T-cell (primary cell): ENCODE results near the gene INPP5A. TPM values are rescaled to one million over a fixed set of nuclear protein-coding genes. Genes with fewer than 3 reads are reported as not detected.

ENCODE experiments used
- ATAC-seq, 4 experiments: fragments of 200-7000 bp in 3 of 4; fragments of 150-1000 bp in 1 of 4; cut with Tn5 transposase; replicated peaks in 1 of 4; 1 replicate in 3 of 4; 2 replicates in 1 of 4; pipeline ENCODE4 v1.10.0; 2021; ENCODE audit warnings: moderate library complexity in 3 of 4, mild to moderate bottlenecking in 2 of 4, moderate number of reproducible peaks in 1 of 4
- CTCF ChIA-PET, 2 donors: fragments of 300-600 bp; sonication (Branson Sonifier 250); formaldehyde crosslinking; loops; one replicate each; lab custom pipeline; 2022; ENCODE audit warnings: antibody characterized with exemption in 2 of 2; lab: Charles Lee
- POLR2A ChIA-PET, 2 donors: fragments of 300-600 bp; sonication (Branson Sonifier 250); formaldehyde crosslinking; loops; one replicate each; lab custom pipeline; 2022; ENCODE audit warnings: antibody characterized with exemption in 2 of 2; lab: Charles Lee
- DNase-seq, 35 experiments: peaks; one replicate each; pipeline versions ENCODE4 v3.0.0 to v3.0.0-alpha.2; 2013 to 2023
- H3K27ac ChIP-seq: one replicate; pipeline ENCODE4 v1.5.1; 2013; ENCODE audit warnings: low read length
- H3K27me3 ChIP-seq, 2 experiments: replicated peaks in 1 of 2; 1 replicate in 1 of 2; 2 replicates in 1 of 2; pipeline versions ENCODE4 v1.6.1 to v1.7.0; 2013; ENCODE audit warnings: low read length in 1 of 2, mixed read lengths in 1 of 2; ENCODE audit not compliant: control insufficient read depth in 2 of 2, insufficient read depth in 2 of 2; ENCODE audit errors: extremely low read depth in 1 of 2
- H3K36me3 ChIP-seq, 2 donors: 1 replicate in 1 of 2; 2 replicates in 1 of 2; pipeline versions ENCODE4 v1.6.1 to v1.7.0; 2013; ENCODE audit warnings: low read length in 1 of 2; ENCODE audit not compliant: control insufficient read depth in 2 of 2, insufficient read depth in 1 of 2; ENCODE audit errors: extremely low read depth in 1 of 2
- H3K4me1 ChIP-seq, 2 experiments: 1 replicate in 1 of 2; 2 replicates in 1 of 2; pipeline versions ENCODE4 v1.6.1 to v1.7.0; 2013; ENCODE audit warnings: low read length in 2 of 2, mixed read lengths in 1 of 2; ENCODE audit not compliant: insufficient read depth in 2 of 2, control insufficient read depth in 1 of 2; ENCODE audit errors: extremely low read depth in 1 of 2
- H3K4me3 ChIP-seq, 2 donors: 1 replicate in 1 of 2; 2 replicates in 1 of 2; pipeline versions ENCODE4 v1.5.1 to v1.7.0; 2013; ENCODE audit warnings: mild to moderate bottlenecking in 2 of 2, low read length in 1 of 2, moderate library complexity in 1 of 2; ENCODE audit not compliant: control insufficient read depth in 1 of 2; ENCODE audit errors: extremely low read depth in 1 of 2
- H3K9me3 ChIP-seq: 2 replicates; pipeline ENCODE4 v1.7.0; 2013
- H3K27ac Mint-ChIP-seq, 2 donors: one replicate each; pipeline ENCODE4 v1.8.0; 2020 to 2021; ENCODE audit warnings: mild to moderate bottlenecking in 2 of 2, mixed read lengths in 2 of 2
- H3K27me3 Mint-ChIP-seq, 2 donors: one replicate each; pipeline ENCODE4 v1.8.0; 2021 to 2022; ENCODE audit warnings: mixed read lengths in 2 of 2
- H3K36me3 Mint-ChIP-seq: one replicate; pipeline ENCODE4 v1.8.0; 2021; ENCODE audit warnings: mixed read lengths
- H3K4me1 Mint-ChIP-seq, 3 donors: one replicate each; pipeline ENCODE4 v1.8.0; 2020 to 2022; ENCODE audit warnings: mixed read lengths in 3 of 3, mild to moderate bottlenecking in 1 of 3
- H3K4me3 Mint-ChIP-seq, 3 donors: one replicate each; pipeline ENCODE4 v1.8.0; 2020 to 2022; ENCODE audit warnings: mild to moderate bottlenecking in 3 of 3, mixed read lengths in 3 of 3, moderate library complexity in 3 of 3
- H3K9me3 Mint-ChIP-seq, 3 donors: one replicate each; pipeline ENCODE4 v1.8.0; 2020 to 2022; ENCODE audit warnings: mixed read lengths in 3 of 3
- WGBS: methylation state at CpG from one replicate; pipeline ENCODE4 v1.1.5; 2013; ENCODE audit warnings: missing lambda C conversion rate; ENCODE audit not compliant: insufficient coverage; 5-methylcytosine and 5-hydroxymethylcytosine counted together
- total RNA-seq, 35 experiments: library from RNA in 6 of 35; stranded (reverse) in 6 of 35; fragments of 120-200 nt in 1 of 35; gene quantifications; one replicate each; pipeline versions ENCODE4 v1.2.1 to v1.2.4 and lab custom pipeline; 2013 to 2026

Gene INPP5A
- total RNA-seq, 5 donors from 2014 or later (not counting 1 experiment from before 2014, with no cell fraction given), result 20.9 to 23.1 (median 22.9) TPM

DNA sequence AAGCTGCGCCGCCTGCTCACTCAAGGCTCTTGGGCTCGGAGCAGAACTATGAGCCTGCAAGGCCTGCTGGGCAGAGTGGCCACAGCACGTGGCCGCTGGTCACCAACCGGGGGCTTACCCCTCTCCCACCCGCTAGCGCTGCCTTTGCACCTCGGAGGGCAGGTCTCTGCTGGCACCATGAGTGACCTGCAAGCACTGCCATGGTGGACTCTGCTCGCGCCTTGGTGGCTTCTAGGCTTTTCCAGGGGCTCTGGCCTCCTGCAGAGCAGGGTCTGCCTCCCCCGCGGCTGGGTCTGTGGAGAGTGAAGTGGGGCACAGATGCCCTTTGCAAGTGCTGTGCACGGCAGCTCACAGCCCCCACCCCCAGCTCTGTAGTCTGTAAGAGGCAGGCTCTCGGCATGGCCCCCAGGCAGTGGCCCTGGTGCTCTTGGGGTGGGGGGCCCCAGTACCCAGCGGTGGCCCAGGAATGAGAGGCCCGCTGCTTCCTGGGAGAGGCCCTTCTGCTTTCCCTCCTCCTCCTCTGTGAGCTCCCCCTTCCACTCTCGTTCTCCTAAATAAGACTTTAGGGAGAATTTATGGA, 119.6 kb downstream of the INPP5A start:
- H3K36me3 ChIP-seq, result peaks cover 5 to 14% of the 10 kb centered on the region in 2 donors
- no peaks in the 10 kb centered on the region for H3K9me3 Mint-ChIP-seq
- peaks cover 0 to 9% of the 10 kb centered on the region in 2 experiments for H3K4me1 ChIP-seq
- no peak for ATAC-seq
- WGBS, result 95% methylated on average over 11 of the region's 18 CpGs
- no peak overlapping the region for H3K4me3 ChIP-seq
- H3K36me3 Mint-ChIP-seq, result peaks cover 28% of the 10 kb centered on the region
- no peak overlapping the region for H3K4me3 Mint-ChIP-seq
- no peaks in the 10 kb centered on the region for H3K9me3 ChIP-seq
- no peaks in the 10 kb centered on the region for H3K27me3 ChIP-seq
- H3K27me3 Mint-ChIP-seq, result no peaks in the 10 kb centered on the region
- POLR2A ChIA-PET, result no interaction called here
- H3K27ac ChIP-seq, result no peak overlapping the region
- CTCF ChIA-PET, result interaction anchor here in 1 of 2 donors (0.6 kb wide), 1 partner anchor 1046 kb away, joined by 3 read pairs; no protein-coding TSS in a partner anchor
- no peak for DNase-seq
- no peak overlapping the region for H3K27ac Mint-ChIP-seq
- H3K4me1 Mint-ChIP-seq, result peaks cover 3 to 5% (median 3%) of the 10 kb centered on the region in 3 donors

- DNase-seq, result no peak
These were observed 120.2 kb downstream of the INPP5A start for GRCh38 chr10:132657748-132658147.

DNA sequence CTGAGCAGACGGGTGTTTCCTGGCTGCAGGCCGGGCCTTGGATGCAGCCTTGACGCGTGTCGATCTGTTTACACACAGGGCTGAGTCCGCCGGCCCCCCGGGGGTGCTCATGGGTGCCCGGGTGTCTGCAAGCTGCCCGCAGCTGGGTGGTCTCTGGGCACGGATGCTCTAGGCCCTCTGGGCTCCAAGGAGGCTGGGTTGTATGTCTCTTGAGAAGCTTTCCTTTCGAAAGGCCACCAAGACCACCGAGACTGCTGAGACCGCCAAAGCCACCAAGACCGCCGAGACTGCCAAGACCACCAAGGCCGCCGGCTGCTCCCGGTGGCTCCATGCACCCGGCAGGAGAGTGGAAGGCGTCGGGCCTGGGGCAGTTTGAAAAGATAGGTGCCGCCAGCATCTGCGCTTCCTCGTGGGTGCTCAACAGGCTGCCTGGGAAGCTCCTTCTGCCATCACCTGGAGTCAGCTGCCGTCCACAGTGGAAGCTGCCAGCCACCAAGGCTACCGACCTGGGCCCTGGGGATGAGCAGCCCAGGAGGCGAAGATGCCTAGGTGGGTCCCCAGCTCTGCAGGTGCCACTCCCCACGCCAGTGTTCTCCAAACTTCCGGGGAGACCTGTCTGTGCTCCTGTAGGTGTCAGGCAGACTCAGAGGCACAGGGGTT, 121.1 kb downstream of the INPP5A start:
- ChIA-PET POLR2A (no interaction called here), CTCF (no interaction called here)
- peaks cover 6 to 14% of the 10 kb centered on the region in 2 donors for H3K36me3 ChIP-seq
- no peaks in the 10 kb centered on the region for H3K9me3 ChIP-seq
- H3K4me3 Mint-ChIP-seq, result no peak overlapping the region
- peaks cover 23% of the 10 kb centered on the region for H3K36me3 Mint-ChIP-seq
- 97% methylated on average over 27 of the region's 30 CpGs for WGBS
- peaks cover 3 to 5% (median 3%) of the 10 kb centered on the region in 3 donors for H3K4me1 Mint-ChIP-seq
- H3K27ac ChIP-seq, result no peak overlapping the region
- no peak for DNase-seq
- no peaks in the 10 kb centered on the region for H3K27me3 ChIP-seq
- no peak overlapping the region for H3K4me3 ChIP-seq
- no peaks in the 10 kb centered on the region for H3K9me3 Mint-ChIP-seq
- peaks cover 0 to 9% of the 10 kb centered on the region in 2 experiments for H3K4me1 ChIP-seq
- H3K27me3 Mint-ChIP-seq, result no peaks in the 10 kb centered on the region
- ATAC-seq, result no peak
- H3K27ac Mint-ChIP-seq, result no peak overlapping the region

More at GRCh38 chr10:132657748-132658147, 120.2 kb downstream of the INPP5A start:
- ATAC-seq, result no peak
- no peaks in the 10 kb centered on the region for H3K27me3 ChIP-seq
- H3K4me1 Mint-ChIP-seq, result peaks cover 3 to 5% (median 3%) of the 10 kb centered on the region in 3 donors
- no peak overlapping the region for H3K27ac ChIP-seq
- H3K9me3 Mint-ChIP-seq, result no peaks in the 10 kb centered on the region
- H3K4me1 ChIP-seq, result peaks cover 0 to 9% of the 10 kb centered on the region in 2 experiments
- ChIA-PET CTCF (interaction anchor here in 1 of 2 donors (0.6 kb wide), 1 partner anchor 1046 kb away, joined by 3 read pairs; no protein-coding TSS in a partner anchor), POLR2A (no interaction called here)
- no peaks in the 10 kb centered on the region for H3K27me3 Mint-ChIP-seq
- H3K27ac Mint-ChIP-seq, result no peak overlapping the region
- peaks cover 23% of the 10 kb centered on the region for H3K36me3 Mint-ChIP-seq
- no peaks in the 10 kb centered on the region for H3K9me3 ChIP-seq
- H3K36me3 ChIP-seq, result peaks cover 5 to 14% of the 10 kb centered on the region in 2 donors
- H3K4me3 Mint-ChIP-seq, result no peak overlapping the region
- no peak overlapping the region for H3K4me3 ChIP-seq
- 93% methylated on average over 11 of the region's 16 CpGs for WGBS

GRCh38 chr10:132659206-132660091, 121.9 kb downstream of the INPP5A start:
- ChIA-PET CTCF (no interaction called here), POLR2A (no interaction called here)
- ATAC-seq, result no peak
- H3K27me3 Mint-ChIP-seq, result no peaks in the 10 kb centered on the region
- peaks cover 12 to 14% of the 10 kb centered on the region in 2 donors for H3K36me3 ChIP-seq
- no peak overlapping the region for H3K4me3 ChIP-seq
- H3K36me3 Mint-ChIP-seq, result peaks cover 23% of the 10 kb centered on the region
- no peak overlapping the region for H3K27ac Mint-ChIP-seq
- H3K4me3 Mint-ChIP-seq, result no peak overlapping the region
- H3K9me3 Mint-ChIP-seq, result no peaks in the 10 kb centered on the region
- no peaks in the 10 kb centered on the region for H3K9me3 ChIP-seq
- 93% methylated on average over 18 of the region's 35 CpGs for WGBS
- no peak for DNase-seq
- H3K4me1 Mint-ChIP-seq, result peaks cover 4 to 5% (median 4%) of the 10 kb centered on the region in 3 donors
- peaks cover 0 to 6% of the 10 kb centered on the region in 2 experiments for H3K4me1 ChIP-seq
- no peak overlapping the region for H3K27ac ChIP-seq
- no peaks in the 10 kb centered on the region for H3K27me3 ChIP-seq

DNA sequence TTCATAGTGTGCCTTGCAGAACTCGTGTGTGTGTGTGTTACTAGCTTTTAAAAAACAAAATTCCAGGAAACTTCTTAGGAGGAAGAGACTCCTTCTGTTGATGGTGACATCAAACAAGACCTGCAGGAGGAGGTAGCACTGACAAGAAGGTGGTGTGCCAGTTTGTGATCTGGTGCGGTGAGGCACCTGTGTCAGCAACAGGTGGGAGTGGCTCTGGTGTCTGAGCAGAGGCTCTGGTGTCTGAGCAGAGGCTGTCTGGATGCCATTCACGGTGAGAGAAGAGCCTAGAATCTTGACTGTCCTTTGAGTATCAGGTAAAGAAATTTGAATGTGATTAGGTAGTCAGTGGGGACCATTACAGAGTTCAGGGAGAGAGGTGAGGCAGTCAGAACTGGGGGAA, 122.8 kb downstream of the INPP5A start:
- ATAC-seq (no peak), DNase-seq (no peak)
- Mint-ChIP-seq H3K27me3 (no peaks in the 10 kb centered on the region), H3K9me3 (no peaks in the 10 kb centered on the region), H3K27ac (no peak overlapping the region), H3K36me3 (peaks cover 20% of the 10 kb centered on the region), H3K4me1 (peaks cover 1 to 5% (median 2%) of the 10 kb centered on the region in 3 donors), H3K4me3 (no peak overlapping the region)
- H3K4me1 ChIP-seq, result no peaks in the 10 kb centered on the region
- no peaks in the 10 kb centered on the region for H3K9me3 ChIP-seq
- no peak overlapping the region for H3K27ac ChIP-seq
- H3K27me3 ChIP-seq, result no peaks in the 10 kb centered on the region
- 68% methylated on average over 3 of the region's 3 CpGs for WGBS
- no peak overlapping the region for H3K4me3 ChIP-seq
- CTCF ChIA-PET, result no interaction called here
- POLR2A ChIA-PET, result no interaction called here
- H3K36me3 ChIP-seq, result peaks cover 12 to 14% of the 10 kb centered on the region in 2 donors

- Histone ChIP-seq H3K4me3 (no peak overlapping the region), H3K4me1 (no peaks in the 10 kb centered on the region), H3K27ac (no peak overlapping the region), H3K27me3 (no peaks in the 10 kb centered on the region), H3K9me3 (no peaks in the 10 kb centered on the region), H3K36me3 (peaks cover 12 to 14% of the 10 kb centered on the region in 2 donors)
- Mint-ChIP-seq H3K27me3 (no peaks in the 10 kb centered on the region), H3K4me1 (peaks cover 4 to 5% (median 5%) of the 10 kb centered on the region in 3 donors), H3K27ac (no peak overlapping the region), H3K36me3 (peaks cover 20% of the 10 kb centered on the region), H3K9me3 (no peaks in the 10 kb centered on the region), H3K4me3 (no peak overlapping the region)
- DNase-seq, result no peak
- WGBS, result 95% methylated on average over 6 of the region's 19 CpGs
- no peak for ATAC-seq
- ChIA-PET POLR2A (no interaction called here), CTCF (no interaction called here)
These were observed 124.8 kb downstream of the INPP5A start for GRCh38 chr10:132662186-132662920.
